Effector CD8-positive, alpha-beta T cell (primary cell): ENCODE data around the gene IL6ST.
A peak's percentile ranks its signal among the peaks of the same experiment; 100 is the strongest.
"Not testable (repeated sequence)": the region's sequence is repeated elsewhere in the genome, so short reads cannot be mapped to it uniquely, and the experiment has no call there.

Experiments
- DNase-seq: peaks from one replicate; lab custom pipeline; 2025; lab: John Stamatoyannopoulos, UW

Gene IL6ST

DNA sequence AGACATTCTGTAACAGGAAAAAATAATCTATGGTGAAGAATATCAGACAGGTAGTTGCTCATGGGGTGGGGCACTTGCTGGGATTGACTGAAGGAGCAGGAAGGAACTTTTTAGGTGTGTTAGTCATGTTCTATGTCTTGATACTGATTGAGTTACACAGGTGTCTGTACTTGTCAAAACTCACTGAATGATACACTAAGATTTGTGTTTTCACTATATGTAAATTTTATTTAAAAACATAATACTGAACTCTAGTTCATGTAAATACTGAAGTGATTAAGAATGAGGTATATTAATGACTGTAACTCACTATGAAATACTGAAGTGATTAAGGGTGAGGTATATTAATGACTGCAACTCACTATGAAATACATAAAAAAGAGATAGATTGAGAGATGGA lies 28.5 kb downstream of the IL6ST start:
- DNase-seq, result no peak

- no peak for DNase-seq
Observed at GRCh38 chr5:55965525-55965924, 29.2 kb downstream of the IL6ST start.

DNA sequence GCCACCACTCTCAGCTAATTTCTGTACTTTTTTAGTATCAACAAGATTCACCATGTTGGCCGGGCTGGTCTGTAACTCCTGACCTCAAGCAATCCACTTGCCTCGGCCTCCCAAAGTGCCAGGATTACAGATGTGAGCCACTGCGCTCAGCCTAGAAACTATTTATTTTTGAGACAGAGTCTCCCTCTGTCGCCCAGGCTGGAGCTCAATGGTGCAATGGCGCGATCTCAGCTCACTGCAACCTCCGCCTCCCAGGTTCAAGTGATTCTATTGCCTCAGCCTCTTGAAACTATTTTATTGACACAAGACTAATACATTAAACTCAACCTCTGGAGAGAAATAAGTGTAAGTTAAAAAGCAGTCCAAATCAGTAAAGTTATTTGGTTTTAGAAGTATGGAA lies 34.0 kb downstream of the IL6ST start:
- no peak for DNase-seq

GRCh38 chr5:55959208-55959607 lies 35.6 kb downstream of the IL6ST start:
- DNase-seq, result no peak

DNA sequence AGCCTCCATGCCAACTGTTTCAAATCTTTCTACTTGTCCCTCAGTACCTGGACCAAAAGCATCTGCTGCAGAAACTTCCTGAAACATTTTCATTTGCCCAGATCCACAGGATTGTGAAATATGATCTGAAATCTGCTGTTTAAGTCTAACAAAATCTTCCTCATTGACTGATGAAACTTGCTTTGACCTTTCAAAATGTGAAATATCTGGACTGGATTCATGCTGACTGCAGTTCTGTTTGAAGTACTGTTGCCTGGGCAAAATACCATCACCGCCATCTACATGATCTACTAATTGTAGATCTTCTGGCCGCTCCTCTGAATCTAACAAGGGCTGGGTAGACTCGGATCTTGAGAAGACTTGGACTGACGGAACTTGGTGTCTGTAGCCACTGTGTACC lies 53.6 kb downstream of the IL6ST start:
- not testable (repeated sequence) for DNase-seq

- not testable (repeated sequence) for DNase-seq
Observed at GRCh38 chr5:55937598-55937997, 57.2 kb downstream of the IL6ST start.

GRCh38 chr5:55936100-55936693 lies 58.6 kb downstream of the IL6ST start:
- peak; percentile 58 for DNase-seq

DNA sequence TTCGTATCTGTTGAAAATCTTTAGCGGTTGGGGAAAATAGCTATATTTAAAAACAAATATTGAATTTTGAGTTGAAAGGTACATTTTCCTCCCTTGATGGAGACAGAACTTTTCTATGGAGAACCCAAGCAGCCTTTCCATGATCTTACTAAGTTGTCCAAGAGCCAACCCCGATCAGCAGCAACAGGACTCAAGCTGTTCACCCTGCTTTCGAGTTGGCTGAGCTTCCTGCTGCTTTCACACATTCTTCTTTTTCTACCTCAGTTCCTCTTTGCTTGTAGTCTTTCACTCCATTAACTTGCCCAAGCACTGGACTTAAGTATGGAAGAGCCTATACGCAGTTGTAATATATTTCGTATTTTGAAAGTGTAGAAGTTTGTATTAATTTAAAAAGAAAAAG lies 59.4 kb downstream of the IL6ST start:
- DNase-seq, result no peak

- no peak for DNase-seq
Observed at GRCh38 chr5:55934720-55935119, 60.0 kb downstream of the IL6ST start.

DNA sequence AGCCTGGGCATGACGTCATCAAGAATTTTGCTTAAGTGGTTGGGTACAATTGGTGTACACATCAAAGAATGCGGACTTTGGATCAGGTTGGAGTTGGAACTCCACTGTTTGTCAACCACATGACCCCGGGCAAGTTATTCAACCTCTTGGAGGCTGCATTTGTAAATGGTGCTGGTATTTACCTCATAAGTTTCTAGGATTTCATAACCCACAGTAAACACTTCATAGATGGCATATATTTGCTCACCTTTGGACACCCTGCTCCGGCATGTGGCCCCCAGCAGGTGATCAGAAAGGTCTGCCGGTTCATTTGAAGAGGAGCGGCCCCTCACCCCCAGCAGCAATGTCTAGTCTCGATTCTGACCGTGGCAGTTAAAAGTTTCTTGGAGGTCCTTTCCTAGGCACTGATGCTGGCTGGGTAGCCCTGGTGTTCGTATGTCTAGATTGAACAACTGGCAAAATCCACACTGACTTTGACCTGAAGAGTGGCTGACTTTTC lies 60.6 kb downstream of the IL6ST start:
- DNase-seq, result no peak

DNA sequence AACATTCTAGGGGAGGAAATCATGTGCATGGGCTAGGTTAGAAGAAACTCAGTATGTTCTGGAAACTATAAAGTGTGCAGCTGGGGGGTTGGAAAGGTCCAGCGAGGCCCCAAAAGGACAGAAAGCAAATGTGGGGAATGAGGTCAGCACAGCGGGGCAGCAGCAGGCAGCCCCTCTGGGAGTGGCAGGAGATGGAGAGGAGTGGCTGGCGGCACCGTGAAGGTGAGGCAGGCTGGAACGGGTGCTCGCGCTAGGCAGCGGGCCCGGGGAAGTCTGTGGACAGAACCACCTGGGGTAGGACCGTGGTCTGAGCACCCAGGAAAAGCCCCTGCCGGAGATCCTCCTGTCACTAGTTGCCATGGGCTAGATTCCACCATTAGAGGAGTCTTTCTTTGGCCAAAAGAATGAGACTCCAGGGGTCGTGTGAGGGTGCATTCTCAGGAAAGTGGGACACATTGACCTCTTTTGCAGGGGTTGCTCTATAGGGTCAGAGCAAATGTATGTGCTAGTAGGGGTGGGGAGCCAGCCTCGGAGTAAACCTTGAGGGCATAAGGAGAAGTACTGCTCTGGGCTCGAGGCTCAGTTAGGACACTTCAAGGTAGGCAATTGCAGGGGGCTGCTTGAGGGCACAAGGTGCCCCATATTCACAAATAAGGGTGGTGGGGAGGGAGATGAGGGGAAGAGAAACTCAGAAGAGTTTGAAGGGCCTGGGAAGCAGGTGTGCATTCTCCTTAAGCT lies 61.2 kb downstream of the IL6ST start:
- DNase-seq, result no peak

- no peak for DNase-seq
Observed at GRCh38 chr5:55932700-55933099, 62.1 kb downstream of the IL6ST start.

DNA sequence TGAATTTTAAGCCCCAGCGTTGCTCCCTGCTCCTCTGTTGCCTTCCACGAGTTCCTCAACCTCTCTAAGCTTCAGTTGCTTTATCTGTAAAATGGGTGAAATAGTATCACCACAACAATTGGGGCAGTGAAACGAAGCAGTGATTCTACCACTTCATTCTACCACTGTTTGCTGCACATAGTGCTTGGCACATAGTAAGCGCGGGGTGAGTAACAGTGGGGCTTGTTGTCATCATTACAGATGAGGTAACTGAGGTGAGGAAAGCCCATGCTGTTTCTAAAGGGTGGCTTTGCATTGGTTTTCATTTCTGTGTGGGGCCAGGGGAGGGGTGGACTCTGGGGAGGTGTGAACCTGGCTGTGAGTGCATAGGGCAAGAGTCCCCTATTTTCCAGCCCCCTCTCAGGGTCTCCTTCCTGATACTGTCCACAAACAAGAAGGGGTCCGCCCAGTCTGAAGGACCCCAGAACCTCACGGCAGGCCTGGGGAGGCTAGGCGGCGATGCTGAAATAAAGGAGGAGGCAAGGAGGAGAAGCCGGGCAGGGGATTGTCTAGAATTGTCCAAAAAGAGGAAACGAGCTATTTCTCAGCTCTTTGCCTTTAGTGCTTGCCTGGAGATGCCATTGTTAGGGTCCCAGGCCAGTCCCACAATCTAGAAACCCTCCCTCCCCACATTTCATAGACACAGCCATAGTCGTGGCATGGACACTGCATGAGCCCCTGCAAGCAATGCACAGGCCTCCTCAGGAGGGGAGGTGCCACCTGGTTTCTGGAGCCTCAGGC lies 65.6 kb downstream of the IL6ST start:
- no peak for DNase-seq

DNA sequence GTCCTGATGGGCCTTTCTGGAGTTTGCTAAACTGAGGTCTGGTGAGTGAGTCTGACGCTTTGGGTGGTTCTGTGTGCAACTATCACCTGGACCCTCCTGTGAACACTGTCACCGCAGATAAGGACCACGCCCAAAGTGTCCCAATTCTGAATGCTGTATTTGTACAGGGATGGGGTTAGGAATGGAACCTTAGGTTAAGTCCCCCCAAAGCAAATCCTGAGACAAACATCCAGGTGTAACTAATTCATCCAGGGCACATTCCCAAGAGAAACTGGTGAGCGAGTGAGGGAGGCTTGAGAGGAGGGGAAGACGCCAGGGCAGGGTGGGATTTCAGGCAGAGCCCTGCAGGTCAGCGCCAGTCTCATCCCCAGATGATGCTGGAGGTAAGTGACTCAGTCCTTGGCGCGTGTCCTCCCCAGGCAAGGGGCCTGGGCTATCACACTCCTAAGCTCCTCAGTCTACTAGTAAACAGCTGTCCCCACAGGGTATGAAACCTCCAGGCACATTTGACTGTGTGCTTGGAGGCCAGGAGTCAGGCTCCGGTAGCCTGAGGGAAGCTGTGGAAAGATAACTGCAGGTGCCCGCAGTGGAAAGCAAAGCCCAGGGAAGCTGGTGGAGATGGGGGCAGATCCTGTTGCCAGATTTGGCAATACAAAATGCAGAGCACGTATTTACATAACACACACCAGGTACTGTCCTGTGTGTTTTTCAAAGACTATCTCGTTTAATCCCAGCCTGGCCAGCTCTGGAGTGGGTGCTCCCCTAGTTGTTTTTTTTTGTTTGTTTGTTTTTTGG lies 66.7 kb downstream of the IL6ST start:
- no peak for DNase-seq

DNA sequence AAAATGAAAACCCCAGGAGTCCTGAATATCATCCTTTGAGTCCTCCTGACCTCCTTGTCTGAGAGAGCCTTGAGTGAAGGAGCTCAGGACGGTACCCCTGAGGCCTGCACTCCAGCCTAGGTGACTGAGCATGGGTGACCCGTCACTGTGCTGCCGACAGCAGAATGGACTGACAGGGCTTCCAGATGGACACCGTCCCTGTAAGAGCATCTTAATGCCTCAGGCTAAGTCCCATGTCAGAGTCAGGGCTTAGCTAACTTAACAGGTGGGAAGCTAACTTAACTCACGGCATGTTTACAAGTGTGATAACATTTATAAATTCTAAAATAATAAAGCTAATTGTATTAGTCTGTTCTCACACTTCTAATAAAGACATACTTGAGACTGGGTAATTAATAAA lies 68.3 kb downstream of the IL6ST start:
- DNase-seq, result no peak

DNA sequence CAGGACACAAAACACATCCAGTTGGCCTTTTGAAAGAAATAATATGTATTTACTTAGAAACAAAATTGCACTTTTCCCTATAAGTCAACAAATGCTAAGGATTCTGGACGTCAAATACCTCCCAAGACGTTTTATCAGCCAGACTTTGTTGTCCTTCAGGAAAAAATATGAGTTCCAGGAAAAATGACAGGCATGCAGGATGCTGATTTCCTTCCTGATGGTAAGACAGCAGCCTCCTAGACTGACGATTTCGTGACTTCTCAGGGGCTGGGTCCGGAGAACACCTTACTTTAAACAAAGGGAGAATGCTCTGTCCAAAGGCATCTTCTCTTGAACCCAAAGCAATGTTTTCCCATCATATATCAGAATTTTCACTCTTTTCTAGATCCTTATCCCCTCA lies 69.1 kb downstream of the IL6ST start:
- DNase-seq, result no peak

- DNase-seq, result no peak
Observed at GRCh38 chr5:55925181-55925580, 69.6 kb downstream of the IL6ST start.

DNA sequence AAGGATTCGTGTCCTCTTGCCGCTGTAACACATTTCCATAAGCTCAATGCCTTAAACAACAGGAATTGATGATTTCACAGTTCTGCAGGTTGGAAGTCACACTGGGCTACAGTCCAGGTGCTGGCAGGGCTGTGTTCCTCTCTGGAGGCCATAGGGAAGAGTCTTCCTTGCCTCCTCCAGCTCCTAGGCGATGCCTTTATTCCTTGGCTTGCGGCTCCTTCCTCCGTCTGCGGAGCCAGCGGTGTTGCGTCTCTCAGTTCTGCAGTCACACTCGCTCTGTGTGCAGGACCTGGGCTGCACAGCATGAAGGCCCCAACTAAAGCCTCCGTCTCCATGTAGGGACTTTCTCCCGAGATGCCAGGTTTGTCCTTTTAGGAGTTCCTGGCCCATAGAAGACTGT lies 70.0 kb downstream of the IL6ST start:
- DNase-seq, result no peak

DNA sequence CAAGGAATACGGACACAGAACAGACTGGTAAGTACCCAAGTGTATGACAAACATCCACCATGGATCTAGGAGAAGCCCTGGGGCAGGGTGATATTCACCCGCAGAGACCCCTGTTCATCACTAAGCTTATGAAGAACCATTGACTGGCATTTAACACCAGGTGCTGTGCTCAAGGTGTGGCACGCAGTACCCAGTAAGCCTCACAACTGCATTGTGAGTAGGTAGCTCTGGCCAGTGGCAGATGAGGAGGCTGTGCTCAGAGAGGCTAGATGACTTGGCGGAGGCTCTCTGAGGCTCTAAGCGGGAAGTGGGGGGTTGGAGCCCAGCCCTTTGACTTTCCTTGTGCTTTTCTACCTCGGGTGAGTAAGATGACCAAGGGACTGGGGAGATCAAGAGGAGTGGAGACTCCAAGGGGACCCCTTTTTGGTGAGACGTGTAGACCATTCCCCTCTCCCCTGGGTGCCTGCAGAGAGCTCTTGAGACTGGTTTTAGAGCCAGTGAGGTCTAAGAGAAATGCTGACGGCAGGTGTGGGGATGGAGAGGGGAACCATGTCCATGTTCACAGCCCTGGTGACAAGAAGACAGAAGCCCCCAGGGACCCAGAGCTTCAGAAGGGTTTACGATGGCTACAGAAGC lies 70.8 kb downstream of the IL6ST start:
- no peak for DNase-seq

GRCh38 chr5:55923177-55923771 lies 71.5 kb downstream of the IL6ST start:
- DNase-seq, result no peak

DNA sequence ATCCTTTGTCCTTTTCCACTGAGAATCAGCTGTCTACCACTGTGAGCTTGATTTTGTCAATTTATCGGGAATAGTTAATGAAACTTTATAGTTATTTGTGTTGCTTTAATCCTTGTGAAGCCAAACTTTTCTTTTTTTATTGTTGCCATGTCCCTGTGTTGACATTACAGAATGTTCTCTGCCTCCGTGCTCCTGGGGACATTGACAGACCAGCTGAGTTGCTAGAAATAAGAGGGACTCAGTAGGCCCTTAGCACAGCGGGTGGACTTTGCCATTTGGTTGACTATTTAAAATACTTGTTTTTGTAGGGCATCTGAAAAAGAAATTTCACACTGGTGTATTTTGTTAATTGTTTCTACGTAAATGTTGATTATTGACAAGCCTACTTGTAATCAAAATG lies 73.1 kb downstream of the IL6ST start:
- no peak for DNase-seq
